Kidney epithelial cell (primary cell): ENCODE measurements around the gene PPIC. TPM values are rescaled to one million over a fixed set of nuclear protein-coding genes. Genes with fewer than 3 reads are reported as not detected.

Source experiments
- DNase-seq: peaks from one replicate; pipeline ENCODE4 v3.0.0-alpha.2; 2010; ENCODE audit warnings: low read depth
- H3K27me3 ChIP-seq: 2 replicates; pipeline ENCODE4 v1.6.0; 2011; ENCODE audit warnings: low read length; ENCODE audit not compliant: control insufficient read depth, insufficient read depth
- H3K36me3 ChIP-seq: 2 replicates; pipeline ENCODE4 v1.5.1; 2011; ENCODE audit warnings: low read length; ENCODE audit not compliant: control insufficient read depth, insufficient read depth
- H3K4me3 ChIP-seq: 2 replicates; pipeline ENCODE4 v1.5.1; 2011; ENCODE audit warnings: low read depth, mild to moderate bottlenecking, control low read depth, low read length
- total RNA-seq: library from RNA; depleted of rRNA; stranded (reverse); fragments of >200 nt; gene quantifications from 2 replicates; pipeline ENCODE4 v1.2.3, GENCODE V29; 2015
- TF ChIP-seq, protein P1 (sequence below): IDR thresholded peaks from 2 replicates; pipeline ENCODE4 v1.5.1; 2011; ENCODE audit warnings: mild to moderate bottlenecking, moderate library complexity, low read length, control low read depth, inconsistent platforms; ENCODE audit not compliant: insufficient read depth, poor library complexity, severe bottlenecking

Gene PPIC
- total RNA-seq, 1 donor from 2014 or later = 37.4 TPM

- DNase-seq = no peak
- no peaks in the 10 kb centered on the region for H3K27me3 ChIP-seq
- no peaks in the 10 kb centered on the region for H3K36me3 ChIP-seq
- TF ChIP-seq, protein P1, sequence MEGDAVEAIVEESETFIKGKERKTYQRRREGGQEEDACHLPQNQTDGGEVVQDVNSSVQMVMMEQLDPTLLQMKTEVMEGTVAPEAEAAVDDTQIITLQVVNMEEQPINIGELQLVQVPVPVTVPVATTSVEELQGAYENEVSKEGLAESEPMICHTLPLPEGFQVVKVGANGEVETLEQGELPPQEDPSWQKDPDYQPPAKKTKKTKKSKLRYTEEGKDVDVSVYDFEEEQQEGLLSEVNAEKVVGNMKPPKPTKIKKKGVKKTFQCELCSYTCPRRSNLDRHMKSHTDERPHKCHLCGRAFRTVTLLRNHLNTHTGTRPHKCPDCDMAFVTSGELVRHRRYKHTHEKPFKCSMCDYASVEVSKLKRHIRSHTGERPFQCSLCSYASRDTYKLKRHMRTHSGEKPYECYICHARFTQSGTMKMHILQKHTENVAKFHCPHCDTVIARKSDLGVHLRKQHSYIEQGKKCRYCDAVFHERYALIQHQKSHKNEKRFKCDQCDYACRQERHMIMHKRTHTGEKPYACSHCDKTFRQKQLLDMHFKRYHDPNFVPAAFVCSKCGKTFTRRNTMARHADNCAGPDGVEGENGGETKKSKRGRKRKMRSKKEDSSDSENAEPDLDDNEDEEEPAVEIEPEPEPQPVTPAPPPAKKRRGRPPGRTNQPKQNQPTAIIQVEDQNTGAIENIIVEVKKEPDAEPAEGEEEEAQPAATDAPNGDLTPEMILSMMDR = no peak
- H3K4me3 ChIP-seq = no peak overlapping the region
Observed at GRCh38 chr5:123046222-123046621, 9.7 kb upstream of the PPIC start.

- Histone ChIP-seq H3K4me3 (no peak overlapping the region), H3K27me3 (no peaks in the 10 kb centered on the region), H3K36me3 (no peaks in the 10 kb centered on the region)
- DNase-seq = no peak
- TF ChIP-seq, protein P1 = no peak
Observed at GRCh38 chr5:123044926-123045617, 8.5 kb upstream of the PPIC start.

DNA sequence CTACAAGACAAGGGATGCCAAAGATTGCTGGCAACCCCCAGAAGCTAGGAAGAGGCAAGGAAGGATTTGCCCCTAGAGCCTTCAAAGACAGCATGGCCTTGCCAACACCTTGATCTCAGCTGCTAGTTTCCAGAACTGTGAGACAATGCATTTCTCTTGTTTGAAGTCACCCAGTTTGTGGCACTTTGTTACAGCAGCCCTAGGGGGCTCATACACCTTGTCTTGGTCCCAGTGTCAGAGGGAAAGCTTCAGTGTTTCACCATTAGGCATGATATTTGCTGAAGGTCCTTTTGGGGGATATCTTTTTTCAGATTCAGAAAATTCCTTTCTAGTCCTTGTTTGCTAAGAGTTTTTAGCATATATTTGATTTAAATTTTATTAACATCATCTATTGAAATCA, 3.1 kb upstream of the PPIC start:
- H3K27me3 ChIP-seq = no peaks in the 10 kb centered on the region
- H3K36me3 ChIP-seq = no peaks in the 10 kb centered on the region
- no peak for DNase-seq
- TF ChIP-seq, protein P1 = no peak
- H3K4me3 ChIP-seq = no peak overlapping the region

DNA sequence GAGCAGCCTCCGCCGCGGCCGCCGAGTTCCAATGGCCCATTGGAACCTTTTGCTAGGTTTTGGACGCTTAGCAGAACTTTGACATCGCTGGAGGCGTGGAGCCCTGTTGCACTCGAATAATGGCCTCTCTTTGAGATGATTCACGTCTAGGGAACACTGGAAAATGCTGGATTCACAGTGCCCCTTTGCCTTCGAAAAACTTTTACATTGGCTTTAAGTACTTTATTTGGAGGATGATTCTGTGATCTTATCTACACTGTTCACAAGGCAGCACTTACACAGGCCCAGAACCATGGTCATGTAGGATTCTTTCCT, 536 bp upstream of the PPIC start:
- Histone ChIP-seq H3K4me3 (peak overlapping the region; percentile 73), H3K36me3 (no peaks in the 10 kb centered on the region), H3K27me3 (no peaks in the 10 kb centered on the region)
- TF ChIP-seq, protein P1 = no peak
- DNase-seq = peak; percentile 4

GRCh38 chr5:123035918-123036390, 571 bp downstream of the PPIC start:
- H3K36me3 ChIP-seq = no peaks in the 10 kb centered on the region
- no peaks in the 10 kb centered on the region for H3K27me3 ChIP-seq
- DNase-seq = peak; percentile 1
- H3K4me3 ChIP-seq = peak overlapping the region; percentile 73
- TF ChIP-seq, protein P1 = no peak

- TF ChIP-seq, protein P1 = no peak
- no peaks in the 10 kb centered on the region for H3K27me3 ChIP-seq
- DNase-seq = peak; percentile 1
- no peaks in the 10 kb centered on the region for H3K36me3 ChIP-seq
- peak overlapping the region; percentile 73 for H3K4me3 ChIP-seq
Observed at GRCh38 chr5:123035360-123035917, 1.1 kb downstream of the PPIC start.
